Measurements from ENCODE around the gene KCNQ5.

DNA sequence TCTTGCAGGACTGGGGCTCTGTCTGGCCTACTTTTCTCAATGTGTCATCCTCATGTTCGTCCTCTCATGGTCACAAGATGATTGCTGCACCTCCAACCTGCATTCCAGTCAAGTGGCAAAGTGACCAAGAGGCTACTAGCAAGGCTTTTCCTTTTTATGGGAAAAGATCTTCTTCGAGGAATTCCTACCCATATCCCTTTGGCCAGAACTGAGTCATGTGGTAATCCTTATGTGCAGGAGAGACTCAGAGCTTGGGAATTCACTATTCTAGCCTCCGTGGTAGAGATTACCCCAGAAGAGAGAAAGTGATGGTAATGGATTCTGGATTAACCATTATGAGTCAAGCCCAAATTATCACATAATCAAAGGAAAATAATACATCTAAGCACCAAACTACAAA, 162.7 kb downstream of the KCNQ5 start:
- TF ChIP-seq, protein P1, sequence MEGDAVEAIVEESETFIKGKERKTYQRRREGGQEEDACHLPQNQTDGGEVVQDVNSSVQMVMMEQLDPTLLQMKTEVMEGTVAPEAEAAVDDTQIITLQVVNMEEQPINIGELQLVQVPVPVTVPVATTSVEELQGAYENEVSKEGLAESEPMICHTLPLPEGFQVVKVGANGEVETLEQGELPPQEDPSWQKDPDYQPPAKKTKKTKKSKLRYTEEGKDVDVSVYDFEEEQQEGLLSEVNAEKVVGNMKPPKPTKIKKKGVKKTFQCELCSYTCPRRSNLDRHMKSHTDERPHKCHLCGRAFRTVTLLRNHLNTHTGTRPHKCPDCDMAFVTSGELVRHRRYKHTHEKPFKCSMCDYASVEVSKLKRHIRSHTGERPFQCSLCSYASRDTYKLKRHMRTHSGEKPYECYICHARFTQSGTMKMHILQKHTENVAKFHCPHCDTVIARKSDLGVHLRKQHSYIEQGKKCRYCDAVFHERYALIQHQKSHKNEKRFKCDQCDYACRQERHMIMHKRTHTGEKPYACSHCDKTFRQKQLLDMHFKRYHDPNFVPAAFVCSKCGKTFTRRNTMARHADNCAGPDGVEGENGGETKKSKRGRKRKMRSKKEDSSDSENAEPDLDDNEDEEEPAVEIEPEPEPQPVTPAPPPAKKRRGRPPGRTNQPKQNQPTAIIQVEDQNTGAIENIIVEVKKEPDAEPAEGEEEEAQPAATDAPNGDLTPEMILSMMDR (IDR thresholded peaks at IDR 0.05) = no peak
- no peak for TF ChIP-seq POLR2A (IDR thresholded peaks at IDR 0.05)
